Putamen (tissue), 1 donor: Measurements from ENCODE around the gene DDR2.
A peak's percentile ranks its signal among the peaks of the same experiment; 100 is the strongest.
"Not testable (repeated sequence)": the region's sequence is repeated elsewhere in the genome, so short reads cannot be mapped to it uniquely, and the experiment has no call there.

Experiments
- DNase-seq: peaks from one replicate; pipeline ENCODE4 v3.0.0-alpha.2; 2016; ENCODE audit warnings: low spot score

Gene DDR2

DNA sequence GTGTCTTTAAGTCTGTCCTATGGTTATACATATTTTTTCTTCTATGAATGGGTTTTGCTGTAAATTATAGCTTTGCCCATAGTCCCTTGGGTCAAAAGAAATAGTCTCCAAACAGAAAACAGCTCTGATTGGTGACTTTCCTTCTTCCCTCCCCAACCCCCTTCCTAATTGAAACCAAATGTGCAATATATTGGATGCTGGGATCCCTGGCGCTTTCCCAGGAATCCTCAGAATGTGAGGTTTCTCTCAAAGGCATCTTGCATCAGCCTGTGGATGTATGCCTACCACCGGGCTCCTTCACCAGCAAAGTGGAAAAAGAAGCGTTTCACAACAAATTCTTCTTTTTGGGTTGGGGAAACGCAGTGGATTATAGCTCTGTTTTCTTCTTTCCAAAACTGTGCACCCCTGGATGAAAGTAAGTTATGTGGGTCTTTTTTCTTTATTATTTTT lies at the start of gene DDR2:
DDR2 (plus strand) TSS at position 248 of the 450 bp plus-strand sequence. CDS start 86,600 bp downstream, outside the sequence.
- peak; percentile 17 for DNase-seq

DNA sequence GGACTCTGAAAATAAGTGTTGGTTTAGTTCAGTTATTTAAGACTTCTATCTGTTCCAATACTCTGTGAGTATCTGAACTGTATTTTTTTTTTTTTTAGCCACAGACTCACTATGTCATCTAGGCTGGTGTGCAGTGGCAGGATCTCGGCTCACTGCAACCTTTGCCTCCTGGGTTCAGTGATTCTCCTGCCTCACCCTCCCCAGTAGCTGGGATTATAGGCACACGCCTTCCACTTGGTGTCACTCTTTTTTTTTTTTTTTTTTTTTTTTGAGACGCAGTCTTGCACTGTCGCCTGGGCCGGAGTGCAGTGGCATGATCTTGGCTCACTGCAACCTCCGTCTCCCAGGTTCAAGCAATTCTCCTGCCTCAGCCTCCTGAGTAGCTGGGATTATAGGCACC lies 49.4 kb upstream of the DDR2 start:
- DNase-seq, result not testable (repeated sequence)

DNA sequence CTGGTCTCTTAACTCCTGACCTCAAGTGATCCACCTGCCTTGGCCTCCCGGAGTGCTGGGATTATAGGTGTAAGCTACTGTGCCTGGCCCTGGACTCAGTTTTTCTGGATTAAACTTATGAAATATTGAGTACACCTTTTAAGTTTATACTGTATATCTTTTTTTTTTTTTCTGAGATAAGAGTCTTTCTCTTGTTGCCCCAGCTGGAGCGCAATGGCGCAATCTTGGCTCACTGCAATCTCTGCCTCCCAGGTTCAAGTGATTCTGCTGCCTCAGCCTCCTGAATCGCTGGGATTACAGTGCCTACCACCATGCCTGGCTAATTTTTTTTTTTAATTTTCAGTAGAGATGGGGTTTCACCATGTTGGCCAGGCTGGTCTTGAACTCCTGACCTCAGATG lies 47.2 kb upstream of the DDR2 start:
- DNase-seq, result not testable (repeated sequence)

GRCh38 chr1:162587347-162587746 lies 44.9 kb upstream of the DDR2 start:
- DNase-seq, result no peak

DNA sequence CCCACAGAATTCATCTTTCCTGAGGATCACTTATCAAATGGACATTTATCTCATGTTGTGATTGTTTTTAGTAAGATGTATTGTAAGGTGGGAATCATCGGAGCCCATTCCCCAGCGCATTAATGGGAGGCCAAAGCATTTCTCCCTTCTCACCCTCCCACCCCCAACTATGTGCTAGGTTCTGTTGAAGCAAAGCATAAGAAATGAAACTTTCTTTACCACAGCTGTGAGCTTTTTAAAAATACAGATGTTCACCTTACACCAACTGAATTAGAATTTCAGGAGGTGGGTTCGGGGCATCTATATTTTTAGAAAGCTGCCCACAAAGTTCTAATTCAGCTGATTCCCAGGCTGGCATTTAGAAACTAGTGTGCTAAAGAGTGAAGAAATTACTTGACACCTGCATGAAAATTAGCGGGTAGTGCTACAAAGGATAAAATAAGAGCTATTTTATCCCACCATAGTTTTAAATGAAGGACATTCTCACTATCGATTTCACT lies 44.5 kb upstream of the DDR2 start:
- DNase-seq, result no peak

GRCh38 chr1:162590101-162590500 lies 42.2 kb upstream of the DDR2 start:
- DNase-seq, result no peak

DNA sequence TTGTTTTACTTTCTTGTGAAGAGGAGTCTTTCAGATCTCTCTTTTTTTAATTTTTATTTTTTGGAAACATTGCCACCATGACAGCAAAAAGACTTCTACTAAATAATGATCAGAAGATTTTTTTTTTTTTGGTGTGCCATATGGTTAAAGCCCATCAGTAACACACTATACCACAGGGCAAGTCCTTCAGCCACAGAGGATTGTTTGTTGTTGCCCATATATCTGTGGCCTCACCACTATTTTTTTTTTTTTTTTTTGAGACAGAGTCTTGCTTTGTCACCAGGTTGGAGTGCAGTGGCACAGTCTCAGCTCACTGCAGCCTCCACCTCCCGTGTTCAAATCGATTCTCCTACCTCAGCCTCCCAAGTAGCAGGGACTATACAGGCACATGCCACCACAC lies 41.6 kb upstream of the DDR2 start:
- no peak for DNase-seq

DNA sequence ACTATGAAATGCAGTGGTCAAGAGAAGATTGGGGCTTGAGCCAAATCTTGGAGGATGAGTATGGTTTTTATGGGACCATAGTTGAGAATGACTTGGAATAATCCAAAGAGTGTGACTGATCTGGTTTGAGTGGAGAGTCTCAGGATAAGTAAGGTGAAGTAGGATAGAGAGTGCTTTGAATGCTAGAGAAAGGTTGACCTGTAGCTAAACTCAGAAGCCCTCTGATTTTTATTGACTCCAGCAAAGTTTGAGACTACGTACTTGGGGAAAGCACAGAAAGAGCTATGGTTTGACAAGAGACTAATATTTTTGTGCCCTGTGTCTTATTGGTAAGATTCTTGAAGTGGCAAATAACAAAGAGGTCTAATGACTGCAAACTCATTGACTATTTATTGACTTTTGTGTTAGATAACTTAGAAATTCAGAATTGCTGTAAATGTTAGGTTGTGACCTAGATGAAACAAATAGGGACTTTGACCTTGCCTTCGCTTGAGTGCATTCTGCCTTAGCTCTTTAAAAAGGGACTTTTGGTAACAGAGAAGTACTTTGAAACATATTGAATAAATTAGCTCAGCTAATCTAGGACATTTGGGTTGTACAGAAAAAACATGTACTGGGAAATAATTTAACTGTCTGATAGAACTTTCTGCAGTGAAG lies 35.6 kb upstream of the DDR2 start:
- no peak for DNase-seq

DNA sequence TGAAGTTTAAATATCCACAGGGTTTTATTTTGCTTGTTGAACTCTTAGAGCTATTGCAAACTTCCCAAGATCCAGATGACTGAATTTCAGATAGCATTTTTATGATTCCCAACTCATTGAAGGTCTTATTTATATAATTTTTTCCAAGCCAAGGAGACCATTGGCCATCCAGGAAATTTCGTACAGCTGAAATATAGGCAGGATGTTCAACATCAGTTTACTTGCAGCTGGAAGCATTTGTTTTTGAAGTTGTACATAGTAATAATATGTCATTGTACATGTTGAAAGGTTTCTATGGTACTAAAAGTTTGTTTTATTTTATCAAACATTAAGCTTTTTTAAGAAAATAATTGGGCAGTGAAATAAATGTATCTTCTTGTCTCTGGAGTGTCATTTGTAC lies 32.8 kb upstream of the DDR2 start:
- DNase-seq, result no peak

DNA sequence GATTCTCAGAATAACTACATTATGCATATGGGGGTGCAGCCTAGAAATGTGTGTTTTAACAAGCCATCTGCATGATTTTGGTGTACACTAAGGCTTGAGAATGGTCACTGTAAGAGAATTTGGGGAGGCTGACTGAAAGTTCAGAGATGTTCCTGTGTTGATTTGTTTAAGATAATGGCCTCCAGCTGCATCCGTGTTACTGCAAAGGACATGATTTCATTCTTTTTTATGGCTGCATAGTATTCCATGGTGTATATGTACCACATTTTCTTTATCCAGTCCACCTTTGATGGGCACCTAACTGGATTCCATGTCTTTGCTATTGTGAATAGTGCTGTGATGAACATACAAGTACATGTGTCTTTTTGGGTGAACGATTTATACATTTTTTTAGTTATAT lies 29.1 kb upstream of the DDR2 start:
- not testable (repeated sequence) for DNase-seq

- DNase-seq, result no peak
These were observed 26.9 kb upstream of the DDR2 start for GRCh38 chr1:162605225-162605927.

DNA sequence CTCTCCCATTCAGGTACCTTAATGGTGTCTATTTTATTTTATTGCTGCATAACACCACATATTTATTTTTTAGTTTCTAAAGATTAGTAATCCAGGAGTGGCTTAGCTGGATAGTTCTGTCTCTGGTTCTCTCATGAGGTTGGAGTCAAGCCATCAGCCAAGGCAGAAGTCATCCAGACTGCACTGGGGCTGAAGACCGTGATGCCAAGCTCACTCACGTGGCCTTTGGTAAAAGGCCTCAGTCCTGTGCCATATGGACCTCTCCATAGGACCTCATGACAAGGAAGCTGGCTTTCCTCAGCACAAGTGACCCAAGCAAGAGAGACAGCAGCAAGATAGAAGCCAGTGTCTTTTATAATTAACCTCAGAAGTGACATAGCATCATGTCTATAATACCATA lies 23.0 kb upstream of the DDR2 start:
- no peak for DNase-seq

- DNase-seq, result no peak
These were observed 19.5 kb upstream of the DDR2 start for GRCh38 chr1:162612606-162613400.

- no peak for DNase-seq
These were observed 15.4 kb upstream of the DDR2 start for GRCh38 chr1:162616848-162617247.

DNA sequence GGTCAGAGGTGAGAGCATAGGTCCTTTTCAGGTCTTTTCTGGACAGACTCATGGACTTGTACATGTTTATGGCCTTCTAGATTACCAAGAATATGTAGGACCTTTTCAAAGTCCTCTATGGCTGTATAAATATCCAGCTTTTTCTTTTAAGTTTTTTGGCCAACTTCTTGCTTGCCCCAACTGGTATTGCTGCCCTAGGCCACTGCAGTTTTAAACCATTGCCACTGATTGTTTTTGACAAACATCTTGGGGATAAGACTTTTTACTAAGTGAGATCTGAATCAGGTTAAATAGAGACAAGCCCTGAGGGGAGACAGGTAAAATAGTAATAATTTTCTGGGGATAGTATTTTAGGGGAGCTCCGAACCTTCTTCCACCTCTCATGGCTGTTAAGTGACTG lies 14.8 kb upstream of the DDR2 start:
- no peak for DNase-seq

DNA sequence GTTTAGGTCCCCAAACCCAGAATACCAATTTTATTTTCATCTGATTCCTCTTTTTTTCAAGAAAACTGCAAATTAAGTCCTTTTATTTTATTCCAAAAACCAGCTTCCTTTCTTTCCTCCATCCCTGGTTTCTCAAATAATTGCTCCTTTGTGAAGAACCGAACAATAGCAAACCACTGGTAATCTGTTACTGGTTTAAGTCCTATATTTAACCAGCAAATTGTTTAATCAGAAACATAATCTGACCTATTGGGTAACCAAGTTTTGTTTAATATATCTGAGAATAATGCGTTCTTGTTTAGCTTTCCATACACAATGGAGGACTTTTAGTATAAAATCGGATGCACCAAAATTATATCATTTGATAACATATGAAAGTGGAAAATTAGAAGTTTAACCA lies 13.2 kb upstream of the DDR2 start:
- DNase-seq, result no peak

DNA sequence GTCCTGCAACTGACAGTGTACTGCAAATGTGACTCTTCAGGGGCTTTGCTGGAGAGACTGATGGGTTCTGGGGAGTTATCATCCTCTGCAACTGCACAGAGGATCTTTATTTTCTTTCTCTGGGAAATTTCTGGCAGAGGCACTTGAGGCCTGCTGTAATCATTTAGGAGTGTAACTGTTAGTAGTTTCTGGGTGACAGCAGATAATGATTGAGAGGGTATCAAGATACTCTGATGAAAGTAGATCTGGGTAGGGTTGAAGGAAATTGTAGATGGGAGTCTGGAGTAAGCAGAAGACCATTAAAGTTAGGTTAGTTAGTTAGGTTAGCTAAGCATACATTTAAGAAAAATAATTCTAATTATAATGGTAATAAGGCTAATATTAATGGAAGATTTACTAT lies 11.0 kb upstream of the DDR2 start:
- DNase-seq, result no peak

DNA sequence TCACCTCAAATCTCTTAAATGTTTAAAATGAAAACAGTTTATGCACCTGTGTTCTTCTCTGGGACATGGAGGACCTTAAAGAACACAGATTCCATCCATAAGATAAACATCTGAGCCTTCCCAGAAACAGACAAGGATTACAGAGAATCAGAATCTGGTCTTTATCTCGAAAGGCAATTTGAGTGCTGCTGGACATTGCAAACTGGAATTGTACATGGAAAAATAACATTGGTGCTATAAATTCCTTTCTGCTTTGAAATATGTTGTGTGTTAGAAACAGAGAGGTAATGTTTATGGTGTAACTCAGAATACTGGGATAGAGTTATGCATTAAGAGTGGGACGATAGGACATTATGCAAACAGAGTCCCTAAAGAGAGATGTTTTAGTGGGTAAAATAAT lies 6.6 kb upstream of the DDR2 start:
- DNase-seq, result no peak

DNA sequence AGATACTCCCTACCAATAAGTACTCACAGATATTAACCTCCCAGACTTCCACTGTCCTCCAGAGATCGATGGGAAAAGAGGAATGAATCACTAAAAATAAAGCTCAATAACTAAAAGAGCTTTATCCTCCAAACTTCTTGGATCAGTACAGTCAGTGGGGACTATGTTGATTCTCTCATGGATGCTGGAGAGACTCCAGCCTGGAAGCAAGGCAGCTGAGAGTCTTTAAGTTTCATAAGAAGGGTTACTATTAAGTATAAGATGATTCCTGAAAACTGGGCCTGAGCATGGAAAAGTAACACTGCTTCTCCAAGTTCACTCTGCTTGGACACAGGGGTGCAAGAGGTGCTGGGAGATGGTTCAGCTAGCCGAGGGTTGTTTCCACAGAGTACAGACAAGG lies 6.2 kb upstream of the DDR2 start:
- no peak for DNase-seq

DNA sequence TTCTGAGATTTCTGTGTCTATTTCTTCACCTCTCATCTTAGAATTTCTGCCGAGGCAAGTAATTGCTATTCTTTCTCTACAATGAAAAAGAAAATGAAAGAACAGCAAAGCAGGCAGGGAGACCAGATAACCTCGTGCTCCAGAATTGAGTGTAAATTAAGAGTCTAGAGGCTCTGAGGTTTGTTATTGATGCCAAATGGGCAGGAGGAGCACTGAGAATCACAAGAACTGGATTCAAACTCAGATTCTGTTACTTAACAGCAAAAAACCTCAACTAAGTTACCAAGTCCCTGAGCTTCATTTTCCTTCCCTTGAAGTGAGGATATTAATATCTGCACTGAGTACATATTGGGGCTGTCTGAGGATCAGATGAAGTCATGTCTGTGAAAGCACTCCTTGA lies 5.5 kb upstream of the DDR2 start:
- DNase-seq, result no peak

- DNase-seq, result no peak
These were observed 4.5 kb upstream of the DDR2 start for GRCh38 chr1:162627662-162628296.

- DNase-seq, result no peak
These were observed 3.1 kb upstream of the DDR2 start for GRCh38 chr1:162629077-162629627.
